Activated CD8-positive, alpha-beta T cell treated with anti-CD3 and anti-CD28 coated beads for 36 hours (primary cell): ENCODE data around the gene UBA7. TPM values are rescaled to one million over a fixed set of nuclear protein-coding genes. Genes with fewer than 3 reads are reported as not detected.
A peak's percentile ranks its signal among the peaks of the same experiment; 100 is the strongest.
"Not testable (repeated sequence)": the region's sequence is repeated elsewhere in the genome, so short reads cannot be mapped to it uniquely, and the experiment has no call there.

Experiments
- ATAC-seq: fragments of 200-7000 bp; cut with Tn5 transposase; one replicate; pipeline ENCODE4 v1.10.0; 2021; ENCODE audit warnings: mild to moderate bottlenecking, moderate library complexity
- CTCF ChIA-PET: fragments of 350-600 bp; sonication (Branson Sonifier 250); formaldehyde crosslinking; loops from one replicate; lab custom pipeline; 2021; ENCODE audit warnings: antibody characterized with exemption; lab: Charles Lee
- POLR2A ChIA-PET: fragments of 350-600 bp; sonication (Branson Sonifier 250); formaldehyde crosslinking; loops from one replicate; lab custom pipeline; 2021; ENCODE audit warnings: antibody characterized with exemption; lab: Charles Lee
- DNase-seq: peaks from one replicate; pipeline ENCODE4 v3.0.0-alpha.2; 2020
- H3K27ac Mint-ChIP-seq: one replicate; pipeline ENCODE4 v1.8.0; 2021; ENCODE audit warnings: mild to moderate bottlenecking, mixed read lengths
- H3K27me3 Mint-ChIP-seq: one replicate; pipeline ENCODE4 v1.8.0; 2021; ENCODE audit warnings: mixed read lengths
- H3K36me3 Mint-ChIP-seq: one replicate; pipeline ENCODE4 v1.8.0; 2021; ENCODE audit warnings: low read depth, mixed read lengths
- H3K4me1 Mint-ChIP-seq: one replicate; pipeline ENCODE4 v1.8.0; 2021; ENCODE audit warnings: low read depth, mixed read lengths
- H3K4me3 Mint-ChIP-seq: one replicate; pipeline ENCODE4 v1.8.0; 2021; ENCODE audit warnings: mild to moderate bottlenecking, moderate library complexity, mixed read lengths
- H3K9me3 Mint-ChIP-seq: one replicate; pipeline ENCODE4 v1.8.0; 2021; ENCODE audit warnings: mixed read lengths
- CTCF ChIP-seq: fragments of 200-600 bp; IDR thresholded peaks from one replicate; pipeline ENCODE4 v1.8.0; 2022; ENCODE audit warnings: antibody characterized with exemption, mild to moderate bottlenecking
- intact Hi-C: fragments of 100-400 bp; cut with micrococcal nuclease; formaldehyde crosslinking; loops from one replicate; pipeline ENCODE4 v1.10.0; 2022
- total RNA-seq, 2 experiments: library from RNA; stranded (reverse); gene quantifications; one replicate each; pipeline ENCODE4 v1.2.3, GENCODE V29; 2021

Gene UBA7
- total RNA-seq, 2 experiments from 2014 or later: 69.9 to 72.3 TPM

GRCh38 chr3:49831341-49831740 lies 17.6 kb upstream of the UBA7 start:
- ChIA-PET POLR2A (interaction anchor here (1.1 kb wide), 2 partner anchors 14 to 26 kb away, joined by 3 to 4 read pairs; no protein-coding TSS in a partner anchor), CTCF (interaction anchor here (5.8 to 22.5 kb wide), 2 partner anchors 8 to 23 kb away, joined by 37 to 412 read pairs; partner anchors contain the start of genes CDHR4, INKA1 and UBA7)
- TF ChIP-seq CTCF: no peak
- Mint-ChIP-seq H3K27ac (no peak overlapping the region), H3K4me3 (no peak overlapping the region), H3K9me3 (no peaks in the 10 kb centered on the region), H3K4me1 (no peaks in the 10 kb centered on the region), H3K27me3 (no peaks in the 10 kb centered on the region), H3K36me3 (peaks cover 20% of the 10 kb centered on the region)
- DNase-seq: no peak
- no peak for ATAC-seq
- intact Hi-C loops: no loop called here

- POLR2A ChIA-PET: no interaction called here
- Mint-ChIP-seq H3K9me3 (no peaks in the 10 kb centered on the region), H3K4me1 (no peaks in the 10 kb centered on the region), H3K27me3 (no peaks in the 10 kb centered on the region), H3K36me3 (peaks cover 4% of the 10 kb centered on the region), H3K4me3 (no peak overlapping the region), H3K27ac (no peak overlapping the region)
- ATAC-seq (no peak), DNase-seq (no peak)
- no peak for TF ChIP-seq CTCF
- CTCF ChIA-PET: interaction anchor here (5.8 kb wide), 1 partner anchor 13 kb away, joined by 37 read pairs; no protein-coding TSS in a partner anchor
- intact Hi-C loops: no loop called here
Measured at GRCh38 chr3:49826016-49826415, 12.3 kb upstream of the UBA7 start.

DNA sequence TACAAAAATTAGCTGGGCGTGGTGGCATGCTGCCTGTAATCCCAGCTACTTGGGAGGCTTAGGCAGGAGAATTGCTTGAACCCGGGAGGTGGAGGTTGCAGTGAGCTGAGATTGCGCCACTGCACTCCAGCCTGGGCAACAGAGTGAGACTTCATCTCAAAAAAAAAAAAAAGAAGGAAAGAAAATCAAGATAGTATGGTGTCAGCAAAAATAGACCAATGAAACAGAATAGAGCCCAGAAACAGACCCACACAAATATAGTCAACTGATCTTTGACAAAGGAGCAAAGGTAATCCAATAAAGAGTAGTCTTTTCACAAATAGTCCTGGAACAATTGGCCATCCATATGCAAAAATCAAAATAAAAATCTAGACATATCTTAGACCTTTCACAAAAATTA lies 9.4 kb upstream of the UBA7 start:
- H3K4me1 Mint-ChIP-seq, H3K9me3 Mint-ChIP-seq, H3K27ac Mint-ChIP-seq, intact Hi-C loops, ATAC-seq, H3K27me3 Mint-ChIP-seq, DNase-seq, H3K4me3 Mint-ChIP-seq, H3K36me3 Mint-ChIP-seq: not testable (repeated sequence)
- ChIA-PET CTCF (interaction anchor here (0.6 kb wide), 1 partner anchor 39 kb away, joined by 3 read pairs; no protein-coding TSS in a partner anchor), POLR2A (interaction anchor here (0.7 to 1.3 kb wide), 2 partner anchors 18 to 628 kb away, joined by 3 to 4 read pairs; no protein-coding TSS in a partner anchor)

- POLR2A ChIA-PET: interaction anchor here (0.9 to 2.8 kb wide), 7 partner anchors 8 to 127 kb away, joined by 3 to 17 read pairs (median 4); partner anchors contain the start of genes GMPPB and INKA1
- H3K27ac Mint-ChIP-seq: peak overlapping the region; percentile 96
- H3K27me3 Mint-ChIP-seq: no peaks in the 10 kb centered on the region
- no peak for ATAC-seq
- H3K4me3 Mint-ChIP-seq: peak overlapping the region; percentile 92
- H3K9me3 Mint-ChIP-seq: no peaks in the 10 kb centered on the region
- no peak for DNase-seq
- CTCF ChIA-PET: interaction anchor here (0.5 to 20.5 kb wide), 3 partner anchors 10 to 120 kb away, joined by 3 to 412 read pairs (median 34); partner anchors contain the start of gene INKA1
- intact Hi-C loops: no loop called here
- no peak for TF ChIP-seq CTCF
- peaks cover 9% of the 10 kb centered on the region for H3K36me3 Mint-ChIP-seq
- peaks cover 33% of the 10 kb centered on the region for H3K4me1 Mint-ChIP-seq
Measured at GRCh38 chr3:49812916-49813496, 747 bp downstream of the UBA7 start.

DNA sequence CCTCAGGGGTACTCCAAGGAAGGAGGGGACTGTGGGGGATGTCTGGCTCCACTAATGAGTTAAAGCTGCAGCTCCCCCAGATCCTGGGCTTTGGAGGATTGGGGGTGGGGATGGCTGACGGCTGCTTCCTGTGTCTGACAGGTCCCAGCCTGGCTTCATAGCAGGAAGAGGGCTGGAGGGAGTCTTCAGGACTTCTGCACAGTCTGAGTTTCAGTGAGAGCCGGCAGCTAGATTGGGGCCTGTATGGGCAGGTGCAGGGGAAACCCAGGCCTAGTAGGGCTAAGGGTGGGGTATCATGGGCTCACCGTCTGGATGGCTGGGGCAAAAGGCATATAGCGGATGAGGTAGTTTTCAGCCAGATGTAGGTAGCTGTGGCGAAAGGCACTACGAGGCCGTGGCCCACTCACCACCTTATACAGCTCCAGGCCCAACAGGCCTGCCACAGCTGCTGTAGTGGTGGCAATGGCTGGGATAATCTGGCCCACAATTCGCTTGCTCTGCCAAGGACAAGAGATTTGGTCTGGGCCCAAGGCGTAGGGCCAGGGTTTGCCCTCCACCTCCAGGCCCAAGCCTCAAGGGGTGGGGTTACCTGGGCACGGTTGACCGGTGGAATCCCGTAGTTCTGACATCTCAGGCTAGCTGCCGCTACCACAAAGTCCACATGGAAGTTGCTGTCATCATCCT lies 6.2 kb downstream of the UBA7 start:
- Mint-ChIP-seq H3K36me3 (peaks cover 9% of the 10 kb centered on the region), H3K4me1 (peaks cover 55% of the 10 kb centered on the region), H3K9me3 (no peaks in the 10 kb centered on the region), H3K27ac (peak overlapping the region; percentile 82), H3K27me3 (no peaks in the 10 kb centered on the region), H3K4me3 (no peak overlapping the region)
- ChIA-PET POLR2A (interaction anchor here (1.0 to 1.3 kb wide), 3 partner anchors 10 to 133 kb away, joined by 3 to 4 read pairs (median 3); partner anchors contain the start of gene RBM6), CTCF (interaction anchor here (0.9 to 20.5 kb wide), 3 partner anchors 17 to 65 kb away, joined by 3 to 412 read pairs (median 3); no protein-coding TSS in a partner anchor)
- DNase-seq: no peak
- ATAC-seq: no peak
- no peak for TF ChIP-seq CTCF
- intact Hi-C loops: no loop called here
